AG08395 (cell line): ENCODE data around the gene COX17.

Experiments
- DNase-seq: peaks from one replicate; pipeline ENCODE4 v3.0.0; 2012; ENCODE audit warnings: mixed read lengths, low spot score

Gene COX17

DNA sequence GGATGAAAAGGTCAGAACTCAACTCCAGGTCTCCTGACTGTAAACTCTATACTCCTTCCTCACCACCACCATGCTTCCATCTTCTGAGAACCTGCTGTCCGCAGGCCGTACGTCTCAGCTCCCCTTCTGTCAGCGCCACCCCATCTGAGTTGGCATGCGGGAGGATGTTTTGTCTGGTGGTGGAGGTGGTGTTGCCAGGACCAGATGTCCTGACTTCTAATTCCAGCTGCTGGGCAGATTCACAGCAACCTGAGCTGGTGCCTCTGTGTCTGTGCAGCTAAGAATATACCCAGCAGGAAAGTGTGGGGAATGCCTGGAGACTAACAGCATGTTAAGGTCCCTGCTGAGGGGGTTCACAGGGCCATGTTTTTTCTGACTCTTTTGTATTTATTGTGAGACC is 56.3 kb downstream of the COX17 start:
- DNase-seq: no peak
